ENCODE results near the gene ZYG11A.

The ZYG11A gene

DNA sequence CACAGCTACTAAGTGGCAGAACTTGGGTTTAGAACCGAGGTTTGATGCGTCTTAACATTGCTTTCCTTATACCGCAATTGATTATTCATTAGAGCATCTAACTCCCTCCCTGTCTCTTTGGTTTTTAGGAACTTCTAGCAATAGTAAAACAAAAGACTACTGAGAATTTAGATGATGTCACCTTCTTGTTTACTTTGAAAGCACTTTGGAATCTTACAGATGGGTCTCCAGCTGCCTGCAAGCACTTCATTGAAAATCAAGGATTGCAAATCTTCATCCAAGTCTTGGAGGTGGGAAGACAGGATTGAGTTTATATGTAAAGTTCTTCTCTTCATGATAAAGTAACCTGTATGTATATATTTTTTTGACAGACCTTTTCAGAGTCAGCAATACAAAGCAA is 35.0 kb downstream of the ZYG11A start:
- no peak for DNase-seq (ENCODE audit: low spot score)

- no peak for DNase-seq (ENCODE audit: low spot score)
These were observed 37.6 kb downstream of the ZYG11A start for GRCh38 chr1:52880206-52880605.

DNA sequence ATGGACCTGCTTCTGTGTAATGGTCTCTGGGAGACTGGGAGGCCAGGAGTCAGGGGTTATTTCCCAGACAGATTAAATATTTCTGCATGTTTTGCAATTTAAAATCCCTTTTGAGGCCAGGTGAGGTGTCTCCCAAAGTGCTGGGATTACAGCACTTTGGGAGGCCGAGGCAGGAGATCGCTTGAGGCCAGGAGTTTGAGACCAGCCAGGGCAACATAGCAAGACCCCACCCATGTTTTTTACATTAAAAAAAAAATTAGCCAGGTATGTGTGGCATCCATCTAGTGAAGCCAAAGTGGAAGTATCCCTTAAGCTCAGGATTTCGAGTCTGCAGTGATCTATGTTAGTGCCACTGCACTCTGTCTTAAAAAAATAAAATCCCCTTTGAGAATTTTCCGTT is 44.9 kb downstream of the ZYG11A start:
- DNase-seq (ENCODE audit: low spot score) = no peak

GRCh38 chr1:52892424-52893215 is 50.1 kb downstream of the ZYG11A start:
- no peak for DNase-seq (ENCODE audit: low spot score)

DNA sequence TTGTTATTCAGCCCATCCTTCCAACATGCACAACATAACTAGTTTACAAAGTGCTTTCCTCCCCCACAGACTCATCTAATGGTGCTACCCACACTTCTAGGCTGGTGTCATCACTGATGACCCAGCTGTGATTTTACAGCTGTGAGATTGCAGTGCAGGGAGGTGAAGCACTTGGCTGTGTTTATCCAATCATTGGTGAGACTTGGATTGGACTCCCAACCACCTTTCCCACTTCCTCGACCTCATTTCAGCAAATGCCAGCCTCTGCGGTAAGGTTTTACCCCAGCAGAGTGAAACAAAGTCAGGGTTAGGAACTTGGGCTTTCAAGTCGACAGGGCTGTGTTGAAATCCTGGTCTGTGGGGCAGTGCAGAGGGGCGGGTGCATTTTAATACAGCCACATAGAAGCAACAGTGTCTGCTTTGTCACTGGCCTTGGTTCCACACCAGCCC is 56.9 kb downstream of the ZYG11A start:
- DNase-seq (ENCODE audit: low spot score) = no peak

GRCh38 chr1:52900402-52900801 is 57.8 kb downstream of the ZYG11A start:
- no peak for DNase-seq (ENCODE audit: low spot score)

DNA sequence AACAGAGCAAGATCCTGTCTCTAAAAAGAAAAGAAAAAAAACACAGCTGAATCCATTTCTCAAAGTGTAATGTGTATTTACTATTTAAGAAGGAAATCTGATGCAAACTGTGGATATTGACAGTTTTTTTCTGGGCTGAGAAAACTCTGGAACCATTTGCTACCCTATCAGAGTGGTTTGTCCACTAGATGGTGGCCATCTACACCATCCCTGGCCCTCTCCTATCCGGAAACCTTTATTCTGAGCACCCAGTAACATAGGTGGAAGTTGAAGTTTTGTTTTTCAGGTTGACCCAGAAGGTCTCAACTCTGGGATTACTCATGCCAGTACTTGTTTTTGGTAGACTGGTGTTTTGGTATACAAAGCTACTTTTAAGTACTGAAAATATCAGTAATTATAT is 58.8 kb downstream of the ZYG11A start:
- no peak for DNase-seq (ENCODE audit: low spot score)

DNA sequence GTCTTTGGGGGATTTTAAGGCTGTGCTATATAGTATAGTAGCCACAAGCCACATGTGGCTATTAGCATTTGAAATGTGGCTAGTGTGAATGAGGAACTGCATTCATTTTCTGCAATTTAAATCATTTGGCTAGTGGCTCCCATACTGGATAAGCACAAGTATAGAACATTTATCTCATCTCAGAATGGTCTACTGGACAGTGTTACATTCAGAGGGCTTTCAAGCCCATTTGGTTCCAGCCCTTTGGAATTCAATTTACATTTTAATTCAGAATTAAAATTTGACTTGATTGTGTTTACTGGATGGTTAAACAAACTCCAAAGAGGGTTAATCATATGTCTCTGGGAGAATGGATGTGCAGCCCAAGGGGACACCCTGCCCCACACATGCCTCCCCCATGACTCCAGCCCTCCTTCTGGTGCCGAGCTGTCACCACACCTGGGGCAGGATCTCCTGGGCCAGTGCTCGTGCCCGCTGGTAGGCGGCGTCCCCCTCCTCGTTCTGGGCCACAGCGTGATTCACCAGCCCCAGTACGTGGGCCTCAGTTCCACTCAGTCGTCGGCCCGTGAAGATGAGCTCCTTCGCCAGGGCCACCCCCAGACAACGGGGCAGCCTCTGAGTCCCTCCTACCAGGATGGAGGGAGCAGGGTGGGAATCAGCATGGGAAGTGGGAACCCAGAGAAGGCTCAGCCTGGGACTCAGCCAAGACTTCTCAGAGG is 61.8 kb downstream of the ZYG11A start:
- DNase-seq (ENCODE audit: low spot score) = no peak

DNA sequence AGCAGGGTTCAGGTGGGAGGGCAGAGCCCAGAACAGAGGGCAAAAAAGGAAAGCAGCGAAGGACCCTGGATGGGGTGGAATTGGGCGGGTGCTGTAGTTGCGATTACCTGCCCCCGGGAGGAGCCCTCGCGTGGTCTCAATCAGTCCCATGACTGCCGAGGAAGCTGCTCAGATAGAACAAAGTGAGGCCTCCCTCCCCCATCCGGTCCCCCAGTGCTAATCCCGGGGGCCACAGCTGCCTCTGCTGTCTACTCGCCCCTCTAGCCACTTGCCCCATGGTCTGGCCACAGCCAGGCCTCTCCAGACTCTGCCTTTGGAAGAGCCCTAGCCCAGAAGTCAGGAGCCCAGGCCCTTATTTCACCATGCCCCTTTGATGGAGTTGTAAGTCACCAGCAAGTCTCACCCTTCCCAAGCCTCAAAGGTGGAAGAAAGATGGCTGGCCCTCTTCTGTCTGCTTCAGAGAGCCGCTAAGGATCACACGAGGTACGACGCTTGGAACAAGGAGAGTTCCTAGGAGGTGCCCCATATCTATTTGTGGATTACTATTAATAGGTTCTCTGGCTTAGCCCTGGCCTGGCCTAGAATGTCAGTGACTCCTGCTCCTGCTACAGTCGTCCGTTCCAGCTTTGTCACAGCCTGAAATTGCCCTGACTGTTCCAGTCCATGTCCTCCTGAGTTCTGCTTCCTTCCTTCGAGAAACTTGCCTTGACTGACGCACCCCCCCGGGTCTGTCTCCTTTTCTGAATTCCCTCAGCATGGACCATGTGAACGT is 62.6 kb downstream of the ZYG11A start:
- DNase-seq (ENCODE audit: low spot score) = no peak

DNA sequence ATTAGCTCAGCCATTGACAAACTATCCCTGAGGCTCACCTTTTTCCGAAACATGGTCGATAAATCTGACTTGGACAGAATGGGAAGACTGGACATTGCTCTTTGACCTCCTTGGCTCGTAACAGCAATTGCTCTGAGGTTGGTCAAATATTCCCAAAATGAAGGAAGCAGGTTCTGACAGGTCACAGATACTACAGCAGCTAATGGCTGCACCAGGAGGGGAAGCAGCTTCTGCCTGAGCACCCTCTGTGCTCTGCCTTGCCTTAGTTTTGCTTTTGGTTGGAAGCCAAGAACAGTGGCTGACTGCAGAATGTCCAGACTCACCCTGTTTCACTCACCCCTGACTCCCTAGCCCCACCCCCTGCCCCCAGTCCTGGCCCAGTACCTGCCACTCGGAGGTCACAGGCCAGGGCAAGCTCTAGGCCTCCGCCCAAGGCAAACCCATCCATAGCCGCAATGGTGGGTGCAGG is 63.6 kb downstream of the ZYG11A start:
- no peak for DNase-seq (ENCODE audit: low spot score)

DNA sequence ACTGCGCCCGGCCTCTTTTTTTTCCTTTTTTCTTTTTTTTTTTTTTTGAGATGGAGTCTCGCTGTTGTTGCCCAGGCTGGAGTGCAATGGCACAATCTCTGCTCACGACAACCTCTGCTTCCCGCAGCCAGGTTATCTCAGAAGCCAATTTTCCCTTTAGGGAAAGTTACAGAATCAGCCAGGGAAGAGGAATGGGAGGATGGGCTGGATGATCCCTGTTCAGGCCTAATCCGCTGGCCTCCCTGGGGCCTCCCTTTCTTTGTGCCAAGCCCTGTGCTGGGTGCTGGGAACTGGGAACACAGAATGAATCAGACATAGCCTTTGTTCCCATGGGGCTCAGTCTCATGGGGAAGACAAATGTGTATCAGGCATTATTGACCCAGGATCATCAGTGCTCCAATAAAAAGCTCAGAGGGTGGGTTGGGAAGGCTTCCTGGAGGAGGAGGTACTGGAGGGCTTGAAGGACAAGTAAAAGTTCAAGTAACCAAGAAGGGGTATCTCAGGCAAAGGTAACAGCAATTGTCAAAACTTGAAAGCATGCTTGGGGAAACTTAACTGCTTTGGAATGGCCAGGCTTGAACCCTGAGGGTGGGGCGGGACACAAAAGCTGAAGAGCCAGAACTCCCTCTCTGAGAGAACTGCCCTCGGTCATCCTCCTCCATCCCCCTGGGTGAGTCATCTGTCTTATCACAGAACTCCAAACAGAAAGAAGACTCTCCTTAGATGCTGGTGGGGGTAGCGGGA is 64.7 kb downstream of the ZYG11A start:
- DNase-seq (ENCODE audit: low spot score) = no peak

GRCh38 chr1:52907812-52908153 is 65.2 kb downstream of the ZYG11A start:
- no peak for DNase-seq (ENCODE audit: low spot score)

GRCh38 chr1:52911541-52911940 is 69.0 kb downstream of the ZYG11A start:
- no peak for DNase-seq (ENCODE audit: low spot score)

DNA sequence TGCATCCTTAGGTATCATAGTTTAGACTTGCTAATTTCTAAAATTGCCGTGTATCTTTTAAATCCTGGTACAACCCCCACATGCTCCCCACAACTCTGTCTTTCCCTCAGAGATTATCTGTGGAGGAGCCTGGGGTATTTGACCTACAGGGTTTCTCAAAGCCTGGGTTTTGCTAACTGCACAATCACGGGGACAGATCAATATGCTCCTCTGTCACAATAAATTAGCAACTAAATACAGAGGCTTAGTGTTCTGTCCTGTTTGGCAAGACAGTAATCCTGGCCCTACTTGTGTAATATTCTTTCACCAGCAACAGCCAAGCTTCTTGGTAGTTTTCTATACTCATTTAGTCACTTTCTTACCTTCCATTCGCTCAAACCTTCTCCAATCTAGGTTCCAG is 70.5 kb downstream of the ZYG11A start:
- no peak for DNase-seq (ENCODE audit: low spot score)

GRCh38 chr1:52913537-52913936 is 71.0 kb downstream of the ZYG11A start:
- no peak for DNase-seq (ENCODE audit: low spot score)

GRCh38 chr1:52914463-52914862 is 71.9 kb downstream of the ZYG11A start:
- no peak for DNase-seq (ENCODE audit: low spot score)

GRCh38 chr1:52915211-52915854 is 72.8 kb downstream of the ZYG11A start:
- DNase-seq (ENCODE audit: low spot score) = no peak

DNA sequence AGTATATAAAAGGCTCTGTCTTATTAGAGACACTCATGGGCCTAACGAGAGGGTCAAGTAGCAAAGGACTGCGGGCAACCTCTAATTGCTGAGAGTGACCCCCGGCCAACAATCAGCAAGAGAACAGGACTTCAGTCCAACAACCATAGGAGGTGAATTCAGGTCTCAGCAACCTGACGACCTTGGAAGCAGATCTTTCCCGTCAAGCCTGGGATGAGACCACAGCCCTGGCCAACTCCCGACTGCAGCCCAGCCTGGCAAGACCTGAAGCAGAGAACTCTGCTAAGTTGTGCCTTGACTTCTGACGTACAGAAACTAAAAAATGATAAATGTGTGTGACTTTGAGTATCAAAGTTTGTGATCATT is 73.3 kb downstream of the ZYG11A start:
- DNase-seq (ENCODE audit: low spot score) = no peak

- no peak for DNase-seq (ENCODE audit: low spot score)
These were observed 73.8 kb downstream of the ZYG11A start for GRCh38 chr1:52916241-52916975.

DNA sequence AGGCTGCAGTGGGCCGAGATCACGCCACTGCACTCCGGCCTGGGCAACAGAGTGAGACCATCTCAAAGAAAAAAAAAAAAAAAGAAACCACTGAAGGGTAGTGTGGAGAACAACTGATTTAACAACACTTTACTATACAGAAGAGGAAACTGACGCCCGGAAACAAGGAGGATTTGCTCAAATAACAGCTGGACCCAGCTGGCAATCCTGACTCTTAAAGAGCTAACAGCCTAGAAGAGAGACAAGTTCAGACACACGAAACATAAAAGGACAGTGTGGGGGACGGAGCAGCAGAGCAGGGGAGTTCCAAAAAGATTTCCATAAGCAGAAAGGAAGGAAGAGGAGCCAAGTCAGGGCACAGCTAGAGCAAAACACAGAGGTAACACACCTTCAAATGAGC is 74.6 kb downstream of the ZYG11A start:
- no peak for DNase-seq (ENCODE audit: low spot score)

DNA sequence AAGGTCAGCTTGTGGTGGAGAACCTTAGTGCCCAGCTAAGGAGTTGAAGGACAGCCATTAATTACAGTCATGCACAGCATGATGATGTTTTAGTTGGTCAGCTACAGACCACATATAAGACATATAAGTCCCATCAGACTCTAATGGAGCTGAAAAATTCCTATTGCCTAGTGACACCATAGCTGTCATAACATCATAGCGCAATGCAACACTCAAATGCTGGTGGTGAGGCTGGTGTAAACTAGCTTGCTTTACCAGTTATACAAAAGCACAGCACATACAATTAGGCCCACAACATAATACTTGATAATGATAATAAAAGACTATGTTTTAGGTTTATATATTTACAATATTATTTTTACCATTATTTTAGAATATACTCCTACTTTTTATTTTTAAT is 75.0 kb downstream of the ZYG11A start:
- DNase-seq (ENCODE audit: low spot score) = no peak
